HG03558 (cell line): Measurements from ENCODE around the gene ITGB1BP1.

Experiments
- ATAC-seq: cut with Tn5 transposase; IDR thresholded peaks from one replicate; pipeline ENCODE4 v1.9.1; 2021; ENCODE audit warnings: moderate number of reproducible peaks; ENCODE audit not compliant: unreplicated experiment; ENCODE audit errors: extremely low read depth

ITGB1BP1 gene, protein sequence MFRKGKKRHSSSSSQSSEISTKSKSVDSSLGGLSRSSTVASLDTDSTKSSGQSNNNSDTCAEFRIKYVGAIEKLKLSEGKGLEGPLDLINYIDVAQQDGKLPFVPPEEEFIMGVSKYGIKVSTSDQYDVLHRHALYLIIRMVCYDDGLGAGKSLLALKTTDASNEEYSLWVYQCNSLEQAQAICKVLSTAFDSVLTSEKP

DNA sequence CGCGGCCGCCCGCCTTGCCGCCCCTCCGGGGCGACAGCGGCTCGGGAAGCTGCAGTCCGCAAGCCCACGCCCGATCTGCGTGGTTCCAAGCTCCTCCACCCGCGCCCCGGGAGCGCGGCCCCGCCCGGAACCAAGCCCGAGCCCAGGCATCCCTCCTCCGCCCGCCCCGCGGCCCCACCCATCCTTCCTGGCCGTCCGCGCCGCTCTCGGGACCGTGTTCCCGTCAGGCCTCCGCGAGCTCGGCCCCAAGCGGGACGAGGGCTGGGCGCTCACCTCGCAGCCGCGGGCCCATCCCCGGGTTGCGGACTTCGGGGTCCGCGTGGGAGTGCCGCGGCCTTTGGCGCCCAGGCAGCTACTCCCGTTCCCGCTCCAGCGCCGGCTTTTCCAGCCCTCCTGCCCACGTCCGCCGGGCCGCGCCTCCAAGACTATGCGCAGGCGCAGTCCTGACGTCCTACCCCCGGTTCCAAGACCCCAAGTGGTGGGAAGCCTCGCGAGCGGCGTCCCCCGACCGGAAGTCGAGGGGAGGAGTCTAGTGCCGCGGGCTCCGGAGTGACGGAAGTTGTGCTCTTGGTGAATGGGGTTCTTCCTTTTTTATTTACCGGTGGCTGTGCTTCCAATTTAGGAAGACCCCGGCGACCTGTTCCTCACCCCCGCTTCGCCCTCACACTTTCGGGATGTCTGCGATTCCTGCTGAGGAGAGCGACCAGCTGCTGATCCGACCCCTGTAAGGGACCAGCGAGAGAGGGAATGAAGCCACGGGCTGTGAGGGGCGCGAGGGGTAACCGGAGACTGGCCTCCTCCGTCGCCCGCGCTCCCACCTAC lies at the start of gene ITGB1BP1, which contains the start of gene CPSF3:
Gene ITGB1BP1, minus strand, starts transcription at position 429 of the 822 bp plus-strand sequence. CDS start 4,831 bp downstream, outside the sequence.
Gene CPSF3, plus strand, starts transcription at position 555 of the 822 bp plus-strand sequence. Its CDS starts 120 bp downstream, at position 675.
- ATAC-seq: peak; percentile 58

DNA sequence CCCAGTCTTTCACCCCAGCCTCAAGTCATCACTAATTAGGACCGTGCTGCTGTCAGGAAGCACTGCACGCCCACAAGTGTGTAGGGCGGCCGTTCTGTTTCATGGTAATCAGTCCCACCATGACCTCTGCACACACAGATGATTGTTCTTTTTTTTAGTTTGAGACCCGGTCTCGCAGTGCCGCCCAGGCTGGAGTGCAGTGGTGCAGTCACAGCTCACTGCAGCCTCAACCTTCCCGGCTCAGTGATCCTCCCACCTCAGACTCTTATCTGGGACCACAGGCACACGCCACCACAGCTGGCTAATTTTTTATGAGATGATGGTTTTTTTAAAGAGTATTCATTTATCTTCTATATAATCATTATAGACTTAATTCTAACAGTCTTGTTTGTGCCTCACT lies 49.2 kb upstream of the ITGB1BP1 start:
- no peak for ATAC-seq

DNA sequence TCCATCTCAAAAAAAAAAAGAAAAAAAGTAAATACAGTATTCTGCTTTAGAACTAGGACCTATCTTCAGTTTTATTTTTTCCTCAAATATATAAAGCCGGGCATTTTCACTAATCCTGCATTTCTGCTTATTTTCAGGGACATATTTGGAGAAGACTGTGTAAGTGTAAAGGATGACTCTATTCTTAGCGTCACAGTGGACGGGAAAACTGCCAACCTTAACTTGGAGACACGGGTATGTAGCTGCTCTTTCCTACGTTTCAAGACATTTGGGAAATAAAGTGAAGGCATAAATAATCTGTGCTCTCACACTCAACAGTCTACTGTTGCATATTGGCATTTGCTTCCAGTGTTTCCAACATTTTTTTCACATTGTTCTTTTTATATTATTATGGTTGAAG lies 47.9 kb upstream of the ITGB1BP1 start:
- ATAC-seq: no peak

DNA sequence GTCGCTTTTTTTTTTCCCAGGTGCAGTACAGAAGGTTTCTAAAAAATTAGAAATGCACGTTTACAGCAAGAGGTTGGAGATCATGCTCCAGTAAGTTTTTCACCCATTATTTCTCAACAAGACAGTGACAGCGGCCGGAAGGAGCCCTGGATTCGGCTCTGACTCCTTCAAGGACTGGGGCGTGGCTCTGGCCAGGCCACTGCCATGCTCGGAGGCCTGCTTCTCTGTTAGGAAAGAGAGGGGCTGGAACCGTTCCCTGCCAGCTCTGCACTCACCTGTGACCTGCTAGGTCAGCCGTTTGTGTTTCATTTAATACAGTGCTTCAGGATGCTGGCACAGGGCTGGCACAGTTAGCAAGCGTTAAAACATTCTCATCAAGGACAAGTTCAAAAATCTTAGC lies 44.4 kb upstream of the ITGB1BP1 start:
- ATAC-seq: no peak

DNA sequence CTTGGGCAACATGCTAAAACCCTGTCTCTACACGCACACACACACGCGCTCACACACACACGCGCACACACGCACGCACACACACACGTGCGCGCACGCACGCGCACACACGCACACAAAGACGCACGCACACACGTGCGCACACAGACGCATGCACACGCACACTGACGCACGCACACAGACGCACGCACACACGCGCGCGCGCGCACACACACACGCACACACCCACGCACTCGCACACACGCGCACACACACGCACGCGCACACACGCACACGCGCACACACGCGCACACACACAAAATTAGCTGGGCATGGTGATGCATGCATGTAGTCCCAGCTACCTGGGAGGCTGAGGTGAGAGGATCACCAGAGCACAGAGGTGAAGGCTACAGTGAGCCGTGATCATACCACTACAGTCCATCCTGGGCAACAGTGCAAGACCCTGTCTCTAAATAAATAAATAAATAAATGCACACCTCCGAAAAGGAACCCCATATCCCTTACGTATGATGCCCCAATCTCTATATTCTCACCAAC lies 42.9 kb upstream of the ITGB1BP1 start:
- ATAC-seq: no peak

DNA sequence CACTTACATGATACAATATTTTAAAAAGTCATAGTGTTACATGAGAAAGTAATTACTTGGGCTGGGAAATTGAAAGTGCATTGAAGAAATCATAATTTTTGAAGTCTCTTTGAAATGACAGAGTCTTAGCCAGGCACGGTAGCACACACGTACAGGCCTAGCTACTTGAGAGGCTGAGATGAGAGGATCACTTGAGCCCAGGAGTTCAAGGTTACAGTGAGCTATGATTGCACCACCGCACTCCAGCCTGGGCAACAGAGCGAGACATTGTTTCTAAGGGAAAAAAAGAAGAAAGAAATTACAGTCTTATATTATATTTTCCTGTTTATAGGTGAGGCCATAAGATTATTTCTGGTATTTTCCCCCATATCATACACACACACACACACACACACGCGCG lies 41.8 kb upstream of the ITGB1BP1 start:
- no peak for ATAC-seq

DNA sequence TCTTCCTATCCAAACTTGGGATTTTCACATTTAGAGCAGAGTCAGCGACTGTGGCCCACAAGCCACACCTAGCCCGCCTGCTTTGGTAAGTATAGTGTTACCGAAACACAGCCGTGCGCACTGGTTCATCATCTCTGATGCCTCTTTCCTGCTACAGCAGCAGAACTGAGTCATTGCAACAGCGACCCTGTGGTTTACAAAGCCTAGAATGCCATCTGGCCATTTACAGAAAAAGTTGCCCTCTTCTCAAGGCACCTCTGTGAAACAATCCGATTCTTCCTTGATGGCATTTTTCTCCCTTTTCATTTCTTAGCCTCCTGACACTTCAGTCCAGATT lies 40.3 kb upstream of the ITGB1BP1 start:
- no peak for ATAC-seq

DNA sequence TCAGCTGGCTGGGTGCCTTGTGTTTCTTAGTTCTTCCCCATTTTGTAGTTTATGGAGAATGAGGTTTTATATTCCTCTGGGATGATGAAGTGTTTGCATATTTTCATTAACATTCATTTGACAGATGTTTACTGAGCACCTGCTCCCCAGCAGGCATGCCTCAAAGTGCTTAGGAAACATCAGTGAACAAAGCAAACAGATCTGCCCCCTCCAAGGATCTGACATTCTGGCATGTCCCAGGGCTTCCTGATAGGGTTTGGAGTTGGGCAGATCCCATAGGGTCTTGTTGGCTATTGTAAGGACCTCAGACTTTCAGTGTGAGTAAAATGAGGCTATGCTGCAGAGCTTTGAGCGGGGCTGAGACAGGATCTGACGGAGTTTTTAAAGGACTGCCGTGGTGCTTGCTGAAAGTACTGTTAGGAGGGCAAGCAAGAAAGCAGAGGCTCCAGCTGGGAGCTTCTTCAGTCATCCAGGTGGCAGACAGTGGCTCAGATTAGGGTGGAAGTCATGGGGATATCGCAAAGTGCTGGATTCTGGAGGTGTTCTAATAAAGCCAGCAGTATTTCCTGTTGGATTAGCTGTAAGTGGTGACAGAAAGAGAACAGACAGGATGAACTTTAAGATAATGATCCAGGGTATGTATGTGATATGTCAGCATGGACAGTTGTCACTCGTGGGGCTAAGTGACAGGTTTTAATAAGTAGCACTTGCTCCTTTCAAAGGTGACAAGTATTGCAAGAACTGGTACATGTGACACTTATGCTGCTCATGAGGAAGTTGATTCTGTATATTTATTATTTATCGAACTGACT lies 39.8 kb upstream of the ITGB1BP1 start:
- ATAC-seq: no peak

DNA sequence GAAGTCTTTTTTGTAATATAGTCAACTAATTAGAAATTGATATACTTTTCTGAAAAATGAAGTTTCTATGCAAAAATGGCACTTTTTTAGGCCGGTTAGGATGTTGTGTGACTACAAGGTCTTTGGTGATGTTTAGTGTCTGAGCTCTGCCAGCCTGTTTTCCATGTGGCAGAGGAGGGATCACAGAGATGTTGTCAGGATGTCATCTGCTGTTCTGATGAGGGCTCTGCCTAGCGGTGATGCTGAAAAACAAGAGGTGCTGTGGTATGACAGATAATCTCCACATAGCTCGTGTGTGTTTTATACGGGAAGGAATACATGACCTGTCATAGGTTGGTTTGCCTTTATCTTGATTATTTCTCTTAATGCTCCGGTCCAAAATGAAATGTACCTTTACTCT lies 39.0 kb upstream of the ITGB1BP1 start:
- no peak for ATAC-seq

DNA sequence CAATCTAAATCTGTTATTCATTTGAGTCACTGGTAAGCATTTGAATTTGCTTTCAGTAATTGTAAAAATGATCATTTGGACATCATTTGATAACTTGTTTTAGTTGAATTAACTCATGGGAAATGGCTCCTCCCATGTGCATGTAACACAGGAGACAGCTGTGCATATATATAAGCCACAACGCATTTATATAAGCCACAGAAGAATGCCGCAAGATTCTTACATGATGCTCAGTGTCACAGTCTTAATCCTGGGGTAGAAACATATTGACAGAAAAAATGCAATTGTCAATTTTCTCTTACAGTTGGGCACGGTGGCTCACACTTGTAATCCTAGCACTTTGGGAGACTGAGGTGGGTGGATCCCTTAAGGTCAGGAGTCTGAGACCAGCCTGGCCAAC lies 37.8 kb upstream of the ITGB1BP1 start:
- no peak for ATAC-seq

DNA sequence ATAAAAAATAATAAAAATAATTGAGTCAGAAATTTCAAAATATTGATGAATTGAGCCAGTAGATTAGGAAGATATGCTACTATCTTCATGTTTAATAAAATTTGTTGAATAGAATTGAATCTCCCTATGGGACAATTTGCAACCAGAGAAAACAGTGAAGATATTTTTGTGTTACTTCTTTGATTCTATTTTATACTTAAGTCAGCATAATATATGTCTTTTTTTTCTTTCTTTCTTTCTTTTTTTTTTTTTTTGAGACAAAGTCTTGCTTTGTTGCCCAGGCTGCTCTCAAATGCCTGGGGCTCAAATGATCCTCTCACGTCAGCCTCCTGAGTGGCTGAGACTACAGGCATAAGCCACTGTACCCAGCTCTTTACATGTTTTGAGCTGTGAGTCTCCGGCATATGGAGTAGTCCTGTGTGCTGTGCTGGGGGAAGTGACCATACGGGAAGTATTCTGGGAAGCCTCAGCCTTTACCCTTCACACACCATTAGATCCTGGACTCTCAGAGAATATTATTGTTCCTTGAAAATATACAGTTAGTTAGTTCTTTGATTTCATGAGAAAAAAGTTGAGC lies 37.2 kb upstream of the ITGB1BP1 start:
- ATAC-seq: no peak

DNA sequence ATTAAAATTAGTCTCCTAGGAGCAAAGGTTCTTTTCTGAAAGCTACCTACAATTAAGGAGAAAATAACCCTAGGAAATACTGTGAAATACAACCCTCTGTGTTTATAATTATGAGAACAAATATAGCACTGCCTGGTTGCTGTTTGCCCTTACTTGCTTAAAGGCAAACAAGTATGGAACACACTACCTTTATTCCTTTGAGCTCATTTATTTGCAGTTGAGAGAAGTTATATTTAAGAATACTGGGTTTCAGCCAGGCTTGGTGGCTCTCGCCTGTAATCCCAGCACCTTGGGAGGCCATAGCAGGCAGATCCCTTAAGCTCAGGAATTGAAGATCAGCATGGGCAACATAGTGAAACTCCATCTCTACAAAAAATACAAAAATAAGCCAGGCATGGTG lies 27.9 kb upstream of the ITGB1BP1 start:
- ATAC-seq: no peak

DNA sequence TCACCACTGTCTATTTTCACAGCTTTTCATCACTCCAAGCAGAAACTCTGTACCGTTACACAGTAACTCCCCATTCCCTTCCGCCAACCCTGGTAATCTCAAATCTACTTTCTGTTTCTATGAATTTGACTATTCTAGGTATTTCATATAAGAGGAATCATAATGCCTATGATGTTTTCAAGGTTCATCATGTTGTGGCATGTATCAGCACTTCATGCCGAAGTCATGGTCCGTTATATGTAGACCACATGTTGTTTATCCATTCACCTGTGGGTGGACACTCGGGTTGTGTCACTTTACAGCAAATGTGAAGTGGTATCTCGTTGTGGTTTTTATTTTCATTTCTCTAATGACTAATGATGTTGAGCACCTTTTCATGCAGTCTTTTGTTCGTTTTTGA lies 21.8 kb upstream of the ITGB1BP1 start:
- no peak for ATAC-seq

DNA sequence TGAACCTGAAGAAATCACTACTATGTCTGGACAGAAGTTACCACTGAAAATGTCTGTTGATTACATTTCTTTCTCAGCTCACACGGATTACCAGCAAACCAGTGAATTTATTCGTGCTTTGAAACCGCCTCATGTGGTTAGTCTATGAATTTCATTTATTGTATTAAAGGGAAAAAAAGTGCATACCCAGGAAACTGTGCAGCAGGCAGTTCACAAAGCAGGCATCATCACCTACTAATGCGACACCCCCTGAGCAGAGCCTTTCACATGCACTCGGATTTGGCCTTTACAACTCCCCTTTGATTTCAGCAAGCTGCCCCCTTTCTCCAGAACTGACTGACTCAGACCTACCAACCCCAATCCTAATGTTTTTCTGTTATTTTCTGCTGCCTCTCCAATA lies 20.2 kb upstream of the ITGB1BP1 start:
- no peak for ATAC-seq

DNA sequence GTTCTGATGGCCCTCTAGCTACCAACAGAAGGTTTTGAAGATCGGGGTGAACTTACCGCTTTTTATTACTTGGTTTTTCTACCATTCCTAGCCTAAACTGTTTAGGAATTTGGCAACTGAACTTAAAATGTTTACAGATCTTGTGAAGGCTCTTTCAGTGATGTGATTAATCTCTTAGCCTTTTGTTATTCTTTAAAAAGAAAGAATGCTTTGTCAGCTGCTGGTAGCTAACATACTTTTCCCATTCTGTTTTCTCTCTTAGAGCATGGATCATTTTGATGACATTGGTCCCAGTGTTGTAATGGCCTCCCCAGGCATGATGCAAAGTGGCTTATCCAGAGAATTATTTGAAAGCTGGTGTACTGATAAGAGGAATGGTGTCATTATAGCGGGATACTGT lies 18.2 kb upstream of the ITGB1BP1 start:
- no peak for ATAC-seq

DNA sequence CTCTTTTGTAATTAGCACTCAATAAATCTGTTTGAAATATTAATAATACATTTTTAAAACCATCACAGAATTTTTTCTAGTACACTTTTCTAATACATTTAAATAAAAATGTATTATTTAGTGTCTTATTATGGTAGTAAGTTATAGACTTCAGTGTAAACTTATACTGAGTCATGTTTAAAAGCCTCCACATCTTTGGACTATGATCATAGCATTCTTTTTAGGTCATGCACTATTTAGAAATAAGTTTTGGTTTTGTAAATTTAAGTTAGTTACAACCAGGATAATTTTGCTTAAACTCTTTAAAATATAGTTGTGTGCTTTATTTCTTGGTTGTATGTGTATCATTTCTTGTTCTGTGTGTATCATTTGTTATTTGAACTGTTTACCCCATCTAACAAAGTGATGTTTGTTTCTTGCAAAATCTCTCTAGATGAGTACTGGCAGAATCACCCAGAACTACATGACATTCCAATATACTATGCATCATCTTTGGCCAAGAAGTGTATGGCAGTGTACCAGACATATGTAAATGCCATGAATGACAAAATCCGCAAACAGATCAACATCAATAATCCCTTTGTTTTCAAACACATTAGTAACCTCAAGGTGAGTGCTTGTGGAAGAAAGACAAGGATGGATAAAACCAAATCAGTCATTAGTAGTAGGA lies 16.9 kb upstream of the ITGB1BP1 start:
- no peak for ATAC-seq

DNA sequence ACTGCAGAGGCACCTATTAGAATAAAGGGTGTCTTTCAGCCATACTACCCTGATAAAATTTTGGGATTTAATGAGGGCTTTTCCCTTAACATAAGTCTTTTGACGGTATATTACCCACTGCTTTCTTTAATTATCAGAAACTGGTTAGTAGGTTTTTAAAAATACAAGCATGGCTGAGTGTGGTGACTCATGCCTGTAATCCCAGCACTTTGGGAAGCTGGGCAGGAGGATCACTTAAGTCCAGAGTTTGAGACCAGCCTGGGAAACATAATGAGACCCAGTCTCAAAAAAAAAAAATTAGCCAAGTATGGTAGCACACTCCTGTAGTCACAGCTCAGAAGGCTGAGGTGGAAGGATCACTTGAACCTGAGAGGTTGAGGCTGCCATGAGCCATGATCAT lies 16.2 kb upstream of the ITGB1BP1 start:
- ATAC-seq: no peak

DNA sequence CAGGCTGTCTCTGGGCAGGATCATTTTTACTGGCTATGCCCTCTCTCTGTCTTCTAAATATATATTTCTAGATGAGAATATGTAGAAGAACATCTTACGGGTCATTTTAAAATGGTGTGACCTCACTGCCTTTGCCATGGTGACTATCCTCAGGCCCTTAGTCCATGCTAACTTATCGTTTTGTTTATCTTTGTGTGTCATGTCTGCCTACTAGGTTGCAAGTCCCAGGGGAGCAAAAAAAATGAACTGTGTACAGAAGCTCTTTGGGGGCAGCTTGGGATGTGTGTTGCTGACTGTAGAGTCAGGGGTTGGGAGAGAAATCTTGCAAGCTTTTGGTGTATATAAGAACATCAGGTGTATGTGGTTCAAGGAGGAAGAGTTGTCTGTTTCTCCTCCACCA lies 11.2 kb upstream of the ITGB1BP1 start:
- ATAC-seq: no peak

DNA sequence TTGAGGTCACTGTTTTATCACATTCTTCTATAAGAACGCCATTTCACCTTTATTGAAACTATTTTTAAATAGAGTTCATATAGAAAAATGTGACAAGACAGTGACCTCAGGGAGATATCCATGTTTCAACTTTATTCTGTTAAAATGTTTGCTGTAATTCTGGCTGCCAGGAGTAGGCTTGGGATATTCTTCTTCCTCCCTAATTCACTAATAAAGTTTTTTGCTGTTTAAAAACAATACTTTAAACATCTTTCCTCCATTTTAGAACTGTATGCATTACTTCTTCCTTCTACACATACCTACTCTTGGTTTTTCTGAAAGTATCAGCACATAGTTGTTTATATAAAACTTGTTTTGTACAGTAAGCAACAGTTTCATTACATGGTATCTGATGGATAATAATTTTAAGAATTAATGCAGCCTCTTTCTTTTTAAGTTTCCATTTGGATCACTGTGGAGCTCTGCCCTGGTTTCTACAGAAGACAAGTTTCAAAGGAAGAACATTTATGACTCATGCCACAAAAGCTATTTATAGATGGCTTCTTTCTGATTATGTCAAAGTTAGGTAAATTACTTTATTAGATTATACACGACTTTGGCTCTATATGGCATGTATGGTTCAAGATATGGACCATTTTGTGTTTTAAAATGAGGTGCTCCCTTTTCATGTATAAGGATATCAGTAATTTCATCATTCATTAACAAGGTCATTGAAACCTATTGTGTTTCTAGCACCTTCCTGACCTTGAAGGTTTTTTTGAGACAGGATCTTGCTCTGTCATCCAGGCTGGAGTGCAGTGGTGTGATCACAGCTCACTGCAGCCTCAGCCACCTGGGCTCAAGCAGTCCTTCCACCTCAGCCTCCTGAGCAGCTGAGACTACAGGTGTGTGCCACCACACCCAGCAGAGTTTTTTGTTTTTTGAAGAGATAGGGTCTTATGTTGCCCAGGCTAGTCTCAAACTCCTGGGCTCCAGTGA lies 7.3 kb upstream of the ITGB1BP1 start:
- ATAC-seq: no peak
